Transverse colon (tissue), 3 donors: Measurements from ENCODE around the gene NFKB2.

Source experiments
- EP300 ChIP-seq: sonication (generic); formaldehyde crosslinking; IDR thresholded peaks from one replicate; pipeline ENCODE4 v1.6.1; 2017; ENCODE audit warnings: antibody characterized with exemption, low read depth
- POLR2A ChIP-seq: fragments of 450-650 bp; IDR thresholded peaks from one replicate; pipeline ENCODE4 v1.6.1; 2016; ENCODE audit warnings: antibody characterized with exemption, mild to moderate bottlenecking, moderate library complexity
- TF ChIP-seq, protein P1 (sequence below), 5 experiments: fragments of 200-600 bp in 3 of 5; fragments of 450-650 bp in 2 of 5; sonication (generic) in 3 of 5; IDR thresholded peaks; 1 replicate in 2 of 5; 2 replicates in 3 of 5; pipeline ENCODE4 v1.5.1; 2016 to 2017; ENCODE audit warnings: antibody characterized with exemption in 5 of 5, inconsistent platforms in 3 of 5, mild to moderate bottlenecking in 2 of 5, moderate library complexity in 1 of 5

- TF ChIP-seq POLR2A (no peak), EP300 (no peak)
- TF ChIP-seq, protein P1, sequence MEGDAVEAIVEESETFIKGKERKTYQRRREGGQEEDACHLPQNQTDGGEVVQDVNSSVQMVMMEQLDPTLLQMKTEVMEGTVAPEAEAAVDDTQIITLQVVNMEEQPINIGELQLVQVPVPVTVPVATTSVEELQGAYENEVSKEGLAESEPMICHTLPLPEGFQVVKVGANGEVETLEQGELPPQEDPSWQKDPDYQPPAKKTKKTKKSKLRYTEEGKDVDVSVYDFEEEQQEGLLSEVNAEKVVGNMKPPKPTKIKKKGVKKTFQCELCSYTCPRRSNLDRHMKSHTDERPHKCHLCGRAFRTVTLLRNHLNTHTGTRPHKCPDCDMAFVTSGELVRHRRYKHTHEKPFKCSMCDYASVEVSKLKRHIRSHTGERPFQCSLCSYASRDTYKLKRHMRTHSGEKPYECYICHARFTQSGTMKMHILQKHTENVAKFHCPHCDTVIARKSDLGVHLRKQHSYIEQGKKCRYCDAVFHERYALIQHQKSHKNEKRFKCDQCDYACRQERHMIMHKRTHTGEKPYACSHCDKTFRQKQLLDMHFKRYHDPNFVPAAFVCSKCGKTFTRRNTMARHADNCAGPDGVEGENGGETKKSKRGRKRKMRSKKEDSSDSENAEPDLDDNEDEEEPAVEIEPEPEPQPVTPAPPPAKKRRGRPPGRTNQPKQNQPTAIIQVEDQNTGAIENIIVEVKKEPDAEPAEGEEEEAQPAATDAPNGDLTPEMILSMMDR (IDR thresholded peaks at IDR 0.05), result no peak
Measured at GRCh38 chr10:102421757-102422512, 26.4 kb downstream of the NFKB2 start.
